IMR-90 (cell line): ENCODE data around the gene SLC39A2. TPM values are rescaled to one million over a fixed set of nuclear protein-coding genes. Genes with fewer than 3 reads are reported as not detected.

Experiments used
- ATAC-seq: fragments of 200-7000 bp; cut with Tn5 transposase; 2 replicates; pipeline ENCODE4 v1.9.1; 2020; ENCODE audit warnings: low read depth, mild to moderate bottlenecking, moderate library complexity
- BruUV-seq: library from RNA; stranded (reverse); fragments of 400-500 nt; replicated peaks from 2 replicates; lab custom pipeline; 2021; lab: Mats Ljungman, UMichigan
- CTCF ChIA-PET: fragments of 300-600 bp; formaldehyde crosslinking; extraction: SDS; loops from one replicate; lab custom pipeline; 2021; ENCODE audit warnings: antibody characterized with exemption; lab: Yijun Ruan, JAX
- POLR2A ChIA-PET: fragments of 300-600 bp; sonication (Branson Sonifier 250); formaldehyde crosslinking; loops from one replicate; lab custom pipeline; 2022; ENCODE audit warnings: antibody characterized with exemption; ENCODE audit not compliant: unreplicated experiment; lab: Charles Lee
- DNase-seq: peaks from one replicate; pipeline ENCODE4 v3.0.0; 2013
- H2AFZ ChIP-seq: replicated peaks from 2 replicates; pipeline ENCODE3; 2013; ENCODE audit warnings: low read length, mild to moderate bottlenecking; ENCODE audit not compliant: poor library complexity
- H2AK5ac ChIP-seq: 2 replicates; pipeline ENCODE4 v1.6.1; 2013; ENCODE audit warnings: low read depth, low read length, inconsistent platforms
- H2AK9ac ChIP-seq: replicated peaks from 2 replicates; pipeline ENCODE3; 2013; ENCODE audit warnings: mild to moderate bottlenecking, low read depth, low read length, moderate library complexity; ENCODE audit not compliant: poor library complexity
- H2BK120ac ChIP-seq: 2 replicates; pipeline ENCODE4 v1.6.1; 2013; ENCODE audit warnings: low read depth, low read length, inconsistent platforms
- H2BK15ac ChIP-seq: 3 replicates; pipeline ENCODE4 v1.6.1; 2013; ENCODE audit warnings: low read depth, low read length, inconsistent platforms
- H2BK20ac ChIP-seq: 2 replicates; pipeline ENCODE4 v1.6.1; 2013; ENCODE audit warnings: low read depth, mild to moderate bottlenecking, inconsistent platforms, low read length, moderate library complexity
- H2BK5ac ChIP-seq: 2 replicates; pipeline ENCODE4 v1.6.1; 2013; ENCODE audit warnings: mild to moderate bottlenecking, low read depth, low read length, inconsistent platforms; ENCODE audit not compliant: poor library complexity, severe bottlenecking
- H3K14ac ChIP-seq: replicated peaks from 2 replicates; pipeline ENCODE4 v1.6.1; 2013; ENCODE audit warnings: low read depth, low read length, inconsistent platforms
- H3K18ac ChIP-seq: 2 replicates; pipeline ENCODE4 v1.6.1; 2013; ENCODE audit warnings: low read depth, low read length, control low read depth
- H3K23ac ChIP-seq: 2 replicates; pipeline ENCODE4 v1.6.1; 2013; ENCODE audit warnings: low read depth, low read length, inconsistent platforms
- H3K27ac ChIP-seq: 2 replicates; pipeline ENCODE4 v1.5.1; 2013; ENCODE audit warnings: mild to moderate bottlenecking, control low read depth, low read length; ENCODE audit not compliant: insufficient read depth
- H3K27me3 ChIP-seq: 2 replicates; pipeline ENCODE4 v1.6.1; 2013; ENCODE audit warnings: low read length; ENCODE audit not compliant: control insufficient read depth, insufficient read depth
- H3K36me3 ChIP-seq: 2 replicates; pipeline ENCODE4 v1.6.1; 2013; ENCODE audit warnings: low read length, mixed read lengths; ENCODE audit not compliant: control insufficient read depth, insufficient read depth
- H3K4ac ChIP-seq: 2 replicates; pipeline ENCODE4 v1.6.1; 2013; ENCODE audit warnings: low read depth, low read length, inconsistent platforms
- H3K4me1 ChIP-seq: 2 replicates; pipeline ENCODE4 v1.6.1; 2013; ENCODE audit warnings: low read length, mixed read lengths; ENCODE audit not compliant: control insufficient read depth, insufficient read depth
- H3K4me2 ChIP-seq: 2 replicates; pipeline ENCODE4 v1.6.1; 2013; ENCODE audit warnings: low read depth, mild to moderate bottlenecking, control low read depth, low read length, moderate library complexity
- H3K4me3 ChIP-seq: 2 replicates; pipeline ENCODE4 v1.5.1; 2013; ENCODE audit warnings: low read depth, mild to moderate bottlenecking, control low read depth, low read length, moderate library complexity; ENCODE audit not compliant: insufficient read depth
- H3K56ac ChIP-seq: 2 replicates; pipeline ENCODE4 v1.6.1; 2013; ENCODE audit warnings: low read length, inconsistent platforms; ENCODE audit not compliant: insufficient read depth; ENCODE audit errors: extremely low read depth
- H3K79me1 ChIP-seq, 2 experiments: 2 replicates each; pipeline ENCODE4 v1.6.1; 2013; ENCODE audit warnings: low read length in 2 of 2, inconsistent platforms in 1 of 2, low read depth in 1 of 2
- H3K9ac ChIP-seq: 2 replicates; pipeline ENCODE4 v1.6.1; 2013; ENCODE audit warnings: low read depth, low read length, control low read depth
- H3K9me1 ChIP-seq: 2 replicates; pipeline ENCODE4 v1.6.1; 2013; ENCODE audit warnings: low read length, inconsistent platforms; ENCODE audit not compliant: insufficient read depth
- H3K9me3 ChIP-seq: 2 replicates; pipeline ENCODE4 v1.6.1; 2013; ENCODE audit warnings: low read length; ENCODE audit not compliant: control insufficient read depth, insufficient read depth
- H4K20me1 ChIP-seq: 2 replicates; pipeline ENCODE4 v1.6.1; 2013; ENCODE audit warnings: low read length, inconsistent platforms; ENCODE audit not compliant: insufficient read depth
- H4K5ac ChIP-seq: 2 replicates; pipeline ENCODE4 v1.6.1; 2013; ENCODE audit warnings: mild to moderate bottlenecking, low read depth, low read length, control low read depth
- H4K8ac ChIP-seq, 2 experiments: 2 replicates each; pipeline ENCODE4 v1.6.1; 2013; ENCODE audit warnings: low read depth in 2 of 2, low read length in 2 of 2, control low read depth in 1 of 2, inconsistent platforms in 1 of 2
- H4K91ac ChIP-seq: 2 replicates; pipeline ENCODE4 v1.6.1; 2013; ENCODE audit warnings: low read depth, low read length, inconsistent platforms; ENCODE audit not compliant: insufficient read depth
- BHLHE40 ChIP-seq: fragments of 150-350 bp; IDR thresholded peaks from 2 replicates; pipeline ENCODE4 v1.6.1; 2016; ENCODE audit warnings: mild to moderate bottlenecking, low read depth, low read length
- CEBPB ChIP-seq: IDR thresholded peaks from 2 replicates; pipeline ENCODE4 v1.6.1; 2012; ENCODE audit warnings: low read depth, low read length, improper control_type of control experiment
- MAFK ChIP-seq: IDR thresholded peaks from 2 replicates; pipeline ENCODE4 v1.6.1; 2012; ENCODE audit warnings: low read depth, low read length, improper control_type of control experiment
- MAZ ChIP-seq: IDR thresholded peaks from 2 replicates; pipeline ENCODE4 v1.6.1; 2012; ENCODE audit warnings: low read depth, mild to moderate bottlenecking, low read length, improper control_type of control experiment, moderate library complexity, borderline replicate concordance
- MXI1 ChIP-seq: IDR thresholded peaks from 2 replicates; pipeline ENCODE4 v1.6.1; 2012; ENCODE audit warnings: low read depth, mild to moderate bottlenecking, low read length, moderate library complexity, borderline replicate concordance
- NFE2L2 ChIP-seq: fragments of 150-350 bp; IDR thresholded peaks from 2 replicates; pipeline ENCODE4 v1.6.1; 2016; ENCODE audit warnings: low read depth, mild to moderate bottlenecking, low read length
- POLR2A ChIP-seq: IDR thresholded peaks from 2 replicates; pipeline ENCODE4 v1.6.1; 2012; ENCODE audit warnings: mild to moderate bottlenecking, low read depth, low read length
- RAD21 ChIP-seq: IDR thresholded peaks from 2 replicates; pipeline ENCODE4 v1.6.1; 2012; ENCODE audit warnings: low read length, improper control_type of control experiment
- RCOR1 ChIP-seq: IDR thresholded peaks from 2 replicates; pipeline ENCODE4 v1.6.1; 2012; ENCODE audit warnings: mild to moderate bottlenecking, low read length, improper control_type of control experiment; ENCODE audit not compliant: insufficient replicate concordance
- RFX5 ChIP-seq: IDR thresholded peaks from 2 replicates; pipeline ENCODE4 v1.8.0; 2012; ENCODE audit warnings: low read depth, mild to moderate bottlenecking, low read length, moderate library complexity
- SMC3 ChIP-seq: fragments of 150-350 bp; IDR thresholded peaks from 2 replicates; pipeline ENCODE4 v1.6.1; 2016; ENCODE audit warnings: low read depth, mild to moderate bottlenecking, antibody characterized with exemption, low read length, moderate library complexity
- WGBS, 2 experiments: methylation state at CpG; one replicate each; pipeline versions ENCODE4 v1.1.5 to v1.1.7; 2013; ENCODE audit warnings: missing lambda C conversion rate in 2 of 2; ENCODE audit not compliant: insufficient read length in 1 of 2; ENCODE audit errors: extremely low coverage in 2 of 2; 5-methylcytosine and 5-hydroxymethylcytosine counted together
- dilution Hi-C: fragments of 300-500 bp; cut with HindIII; formaldehyde crosslinking; loops from one replicate; pipeline ENCODE4 v1.14.3; 2018; ENCODE audit warnings: low sequenced_read_pairs; ENCODE audit not compliant: unreplicated experiment
- in situ Hi-C: fragments of 300-500 bp; cut with MboI; formaldehyde crosslinking; loops from 3 replicates; pipeline ENCODE4 v1.14.3; 2019; ENCODE audit warnings: low sequenced_read_pairs, inconsistent platforms, mixed read lengths
- intact Hi-C: fragments of 100-400 bp; cut with micrococcal nuclease; formaldehyde crosslinking; loops from 2 replicates; pipeline ENCODE4 v1.10.0; 2022
- polyA plus RNA-seq, 3 experiments: library from polyadenylated mRNA; depleted of rRNA; stranded (reverse); fragments of >200 nt; gene quantifications; 2 replicates each; pipeline ENCODE4 v1.2.3, GENCODE V29; 2012; ENCODE audit warnings: low replicate concordance in 1 of 3
- total RNA-seq: library from RNA; depleted of rRNA; stranded (reverse); fragments of >200 nt; gene quantifications from 2 replicates; pipeline ENCODE4 v1.2.3, GENCODE V29; 2012
- TF ChIP-seq, protein P1 (sequence below): fragments of 150-350 bp; IDR thresholded peaks from 2 replicates; pipeline ENCODE4 v1.6.1; 2017; ENCODE audit warnings: mild to moderate bottlenecking, antibody characterized with exemption, low read length, low read depth
- TF ChIP-seq, protein P2 (sequence below): fragments of 150-350 bp; IDR thresholded peaks from 2 replicates; pipeline ENCODE4 v1.6.1; 2016; ENCODE audit warnings: low read depth, mild to moderate bottlenecking, low read length, moderate library complexity, borderline replicate concordance

SLC39A2 gene
- total and polyA plus RNA-seq, 2 of the 4 experiments (the other 2 are of a cell fraction) = not detected

DNA sequence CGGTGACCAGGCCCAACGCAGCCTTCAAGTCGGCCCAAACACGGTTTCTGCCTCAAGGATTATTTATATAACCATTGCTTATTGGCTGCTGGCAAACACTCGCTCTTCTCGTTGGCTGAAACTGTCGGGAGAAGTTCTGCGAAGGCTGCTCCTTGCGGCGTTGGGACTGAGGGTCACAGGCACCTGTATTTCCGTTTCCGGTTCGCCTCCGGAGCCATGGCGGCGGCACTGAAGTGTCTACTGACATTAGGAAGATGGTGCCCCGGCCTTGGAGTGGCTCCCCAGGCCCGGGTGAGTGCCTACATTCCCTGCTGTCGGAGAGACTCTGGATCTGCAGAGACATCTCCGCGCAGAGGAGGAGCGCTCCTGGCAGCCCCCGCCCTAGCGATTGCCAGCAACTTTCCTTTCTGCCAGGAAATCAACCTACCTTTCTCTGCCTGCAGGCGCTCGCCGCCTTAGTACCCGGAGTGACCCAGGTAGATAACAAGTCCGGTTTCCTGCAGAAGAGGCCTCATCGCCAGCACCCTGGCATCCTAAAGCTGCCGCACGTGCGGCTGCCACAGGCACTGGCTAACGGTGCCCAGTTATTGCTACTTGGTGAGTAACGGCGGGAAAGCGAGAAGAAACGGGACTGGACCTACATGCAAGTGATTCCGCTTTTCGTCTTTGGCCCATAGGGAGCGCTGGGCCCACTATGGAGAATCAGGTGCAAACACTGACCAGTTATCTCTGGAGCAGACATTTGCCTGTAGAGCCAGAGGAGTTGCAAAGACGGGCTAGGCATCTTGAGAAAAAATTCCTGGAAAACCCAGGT is 9.1 kb upstream of the SLC39A2 start, which contains the start of gene METTL17 (continued):
- TF ChIP-seq, protein P1, sequence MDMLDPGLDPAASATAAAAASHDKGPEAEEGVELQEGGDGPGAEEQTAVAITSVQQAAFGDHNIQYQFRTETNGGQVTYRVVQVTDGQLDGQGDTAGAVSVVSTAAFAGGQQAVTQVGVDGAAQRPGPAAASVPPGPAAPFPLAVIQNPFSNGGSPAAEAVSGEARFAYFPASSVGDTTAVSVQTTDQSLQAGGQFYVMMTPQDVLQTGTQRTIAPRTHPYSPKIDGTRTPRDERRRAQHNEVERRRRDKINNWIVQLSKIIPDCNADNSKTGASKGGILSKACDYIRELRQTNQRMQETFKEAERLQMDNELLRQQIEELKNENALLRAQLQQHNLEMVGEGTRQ = peak; percentile 29; the same call in 1 of the 2 replicates
- TF ChIP-seq CEBPB = no peak

DNA sequence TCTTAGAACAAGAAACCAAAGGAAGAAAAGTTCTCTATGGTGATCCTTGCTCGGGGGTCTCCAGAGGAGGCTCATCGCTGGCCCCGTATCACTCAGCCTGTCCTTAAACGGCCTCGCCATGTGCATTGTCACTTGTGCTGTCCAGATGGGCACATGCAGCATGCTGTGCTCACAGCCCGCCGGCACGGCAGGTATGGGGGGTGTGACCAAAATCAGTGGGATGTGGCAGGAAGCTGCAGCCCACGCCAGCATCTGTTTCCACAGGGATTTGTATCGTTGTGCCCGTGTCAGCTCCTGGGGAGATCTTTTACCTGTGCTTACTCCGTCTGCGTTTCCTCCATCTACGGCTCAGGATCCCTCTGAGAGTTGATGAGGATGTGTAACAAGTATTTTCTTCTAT is 2.6 kb upstream of the SLC39A2 start:
- DNase-seq (no peak), ATAC-seq (no peak)
- no peak overlapping the region for H3K27ac ChIP-seq
- H2BK15ac ChIP-seq = no peak overlapping the region
- H3K79me1 ChIP-seq = peaks cover 0 to 10% of the 10 kb centered on the region in 2 experiments; a peak in 3 of 4 replicates
- no peak overlapping the region for H2BK5ac ChIP-seq
- peaks cover 3% of the 10 kb centered on the region for H3K4me1 ChIP-seq
- no peak overlapping the region for H4K8ac ChIP-seq
- H3K9me3 ChIP-seq = no peaks in the 10 kb centered on the region
- H2AK9ac ChIP-seq = no peak overlapping the region
- no peak overlapping the region for H3K23ac ChIP-seq
- dilution Hi-C loops (no loop called here), in situ Hi-C loops (loop anchor here (25.0 kb wide), 1 partner anchor 659 kb away; the partner anchor contains the start of genes CCNB1IP1 and PARP2), intact Hi-C loops (no loop called here)
- POLR2A ChIA-PET = no interaction called here
- H4K91ac ChIP-seq = no peak overlapping the region
- no peak overlapping the region for H3K4me3 ChIP-seq
- no peak overlapping the region for H2AK5ac ChIP-seq
- H3K36me3 ChIP-seq = peaks cover 31% of the 10 kb centered on the region
- H3K9me1 ChIP-seq = no peaks in the 10 kb centered on the region
- no peak overlapping the region for H3K4ac ChIP-seq
- no peaks in the 10 kb centered on the region; the same call in 1 of the 2 replicates for H3K27me3 ChIP-seq
- no peak overlapping the region for H2AFZ ChIP-seq
- no peak overlapping the region for H2BK120ac ChIP-seq
- H3K56ac ChIP-seq = no peak overlapping the region
- no TSS peak for BruUV-seq
- H4K20me1 ChIP-seq = no peaks in the 10 kb centered on the region
- H2BK20ac ChIP-seq = no peak overlapping the region
- no peak overlapping the region for H3K18ac ChIP-seq
- CTCF ChIA-PET = no interaction called here
- H3K14ac ChIP-seq = no peak overlapping the region
- H3K9ac ChIP-seq = no peak overlapping the region
- 100% methylated on average over 1 of the region's 14 CpGs; no CpG with 5 or more reads in 1 of the 2 experiments for WGBS, 2 experiments
- H3K4me2 ChIP-seq = no peak overlapping the region
- no peak overlapping the region for H4K5ac ChIP-seq
- TF ChIP-seq MAZ (no peak), MXI1 (no peak), CEBPB (no peak), NFE2L2 (no peak), RAD21 (no peak), POLR2A (no peak), BHLHE40 (no peak), RFX5 (no peak), SMC3 (no peak), RCOR1 (no peak), MAFK (no peak)
- TF ChIP-seq, protein P2, sequence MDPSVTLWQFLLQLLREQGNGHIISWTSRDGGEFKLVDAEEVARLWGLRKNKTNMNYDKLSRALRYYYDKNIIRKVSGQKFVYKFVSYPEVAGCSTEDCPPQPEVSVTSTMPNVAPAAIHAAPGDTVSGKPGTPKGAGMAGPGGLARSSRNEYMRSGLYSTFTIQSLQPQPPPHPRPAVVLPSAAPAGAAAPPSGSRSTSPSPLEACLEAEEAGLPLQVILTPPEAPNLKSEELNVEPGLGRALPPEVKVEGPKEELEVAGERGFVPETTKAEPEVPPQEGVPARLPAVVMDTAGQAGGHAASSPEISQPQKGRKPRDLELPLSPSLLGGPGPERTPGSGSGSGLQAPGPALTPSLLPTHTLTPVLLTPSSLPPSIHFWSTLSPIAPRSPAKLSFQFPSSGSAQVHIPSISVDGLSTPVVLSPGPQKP = no peak
- TF ChIP-seq, protein P1 = no peak
